PC-3 (cell line): ENCODE results near the gene CXXC5.

ENCODE experiments used
- CTCF ChIP-seq: fragments of 300-600 bp; sonication (generic); conservative IDR thresholded peaks from 2 replicates; pipeline ENCODE4 v1.5.1; 2017; ENCODE audit warnings: antibody characterized with exemption, low read depth, mild to moderate bottlenecking, low read length
- EZH2 ChIP-seq: fragments of 300-600 bp; sonication (generic); IDR thresholded peaks from one replicate; pipeline ENCODE4 v1.6.1; 2017; ENCODE audit warnings: antibody characterized with exemption, mild to moderate bottlenecking, low read length; ENCODE audit not compliant: unreplicated experiment

GRCh38 chr5:139680368-139681111 lies 32.4 kb downstream of the CXXC5 start:
- TF ChIP-seq CTCF = no peak
- TF ChIP-seq EZH2 = no peak
